Measurements from ENCODE around the gene IRAG1. TPM values are rescaled to one million over a fixed set of nuclear protein-coding genes. Genes with fewer than 3 reads are reported as not detected.

The IRAG1 gene
- total RNA-seq: 3.0 and 8.6 TPM in 2 replicates

GRCh38 chr11:10693509-10694081 is at the start of gene IRAG1:
IRAG1 (minus strand) TSS chr11:10693755; CDS start chr11:10693602, 153 bp downstream.

Other genes with a start within 250 kb of the IRAG1 start
- 12.2 and 16.0 TPM in 2 replicates for gene AMPD3, start 238.5 kb downstream of the IRAG1 start, total RNA-seq
- 38.6 and 41.0 TPM in 2 replicates for gene RNF141, start 152.6 kb downstream of the IRAG1 start, total RNA-seq
- gene LYVE1, start 125.1 kb downstream of the IRAG1 start, total RNA-seq: 0.37 TPM in 1 of 2 replicates, not detected in the other
- 35.1 and 36.2 TPM in 2 replicates for gene CTR9, start 57.5 kb upstream of the IRAG1 start, total RNA-seq
- 632 and 854 TPM in 2 replicates for gene EIF4G2, start 115.2 kb upstream of the IRAG1 start, total RNA-seq
- gene ZBED5, start 164.3 kb upstream of the IRAG1 start, total RNA-seq: 19.3 and 21.9 TPM in 2 replicates

All from smooth muscle cell of the umbilical artery (primary cell).